ENCODE measurements around the gene TBC1D1.

Gene TBC1D1

DNA sequence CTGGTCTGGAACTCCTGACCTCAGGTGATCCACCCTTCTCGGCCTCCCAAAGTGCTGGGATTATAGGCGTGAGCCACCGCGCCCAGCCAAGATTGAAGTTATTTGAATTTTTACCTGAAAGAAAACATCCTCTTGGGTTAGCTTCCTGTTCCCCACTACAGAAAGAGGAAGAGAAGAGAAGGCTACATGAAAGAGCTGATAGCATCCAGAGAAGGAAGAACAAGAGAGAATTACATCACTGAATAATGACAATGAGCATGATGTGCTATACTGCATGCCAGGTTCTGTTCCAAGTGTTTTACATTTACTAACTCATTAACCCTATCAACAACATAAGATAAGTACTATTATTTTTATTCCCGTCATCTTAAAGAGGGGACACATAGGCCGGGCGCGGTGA, 11.5 kb upstream of the TBC1D1 start:
- peaks cover 4% of the 10 kb centered on the region; the same call in 1 of the 2 replicates for H3K4me1 ChIP-seq (ENCODE audit: control insufficient read depth, low read length)
- no peaks in the 10 kb centered on the region for H3K36me3 ChIP-seq (ENCODE audit: control insufficient read depth, low read length)
- H3K9me2 ChIP-seq (replicated peaks; ENCODE audit: control insufficient read depth, low read length): no peaks in the 10 kb centered on the region
- no peaks in the 10 kb centered on the region for H3F3A ChIP-seq (ENCODE audit: control insufficient read depth, insufficient read depth)
- H3K4me2 ChIP-seq (ENCODE audit: low read length): no peak overlapping the region
- H4K20me1 ChIP-seq (ENCODE audit: control insufficient read depth, insufficient read depth, low read depth, low read length): no peaks in the 10 kb centered on the region
- H3K4me3 ChIP-seq (ENCODE audit: low read length): no peak overlapping the region
- no peaks in the 10 kb centered on the region for H3K79me2 ChIP-seq (ENCODE audit: control insufficient read depth, low read length)
- TF ChIP-seq EZH2phosphoT487 (IDR thresholded peaks at IDR 0.05; ENCODE audit: borderline replicate concordance, low read length): no peak
- TF ChIP-seq, protein P1, sequence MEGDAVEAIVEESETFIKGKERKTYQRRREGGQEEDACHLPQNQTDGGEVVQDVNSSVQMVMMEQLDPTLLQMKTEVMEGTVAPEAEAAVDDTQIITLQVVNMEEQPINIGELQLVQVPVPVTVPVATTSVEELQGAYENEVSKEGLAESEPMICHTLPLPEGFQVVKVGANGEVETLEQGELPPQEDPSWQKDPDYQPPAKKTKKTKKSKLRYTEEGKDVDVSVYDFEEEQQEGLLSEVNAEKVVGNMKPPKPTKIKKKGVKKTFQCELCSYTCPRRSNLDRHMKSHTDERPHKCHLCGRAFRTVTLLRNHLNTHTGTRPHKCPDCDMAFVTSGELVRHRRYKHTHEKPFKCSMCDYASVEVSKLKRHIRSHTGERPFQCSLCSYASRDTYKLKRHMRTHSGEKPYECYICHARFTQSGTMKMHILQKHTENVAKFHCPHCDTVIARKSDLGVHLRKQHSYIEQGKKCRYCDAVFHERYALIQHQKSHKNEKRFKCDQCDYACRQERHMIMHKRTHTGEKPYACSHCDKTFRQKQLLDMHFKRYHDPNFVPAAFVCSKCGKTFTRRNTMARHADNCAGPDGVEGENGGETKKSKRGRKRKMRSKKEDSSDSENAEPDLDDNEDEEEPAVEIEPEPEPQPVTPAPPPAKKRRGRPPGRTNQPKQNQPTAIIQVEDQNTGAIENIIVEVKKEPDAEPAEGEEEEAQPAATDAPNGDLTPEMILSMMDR (IDR thresholded peaks at IDR 0.05; ENCODE audit: low read depth, low read length, poor library complexity, severe bottlenecking): no peak
- peaks cover 5% of the 10 kb centered on the region for H3K27me3 ChIP-seq (ENCODE audit: control insufficient read depth, low read length)
- no peak overlapping the region for H3K27ac ChIP-seq (ENCODE audit: low read depth, low read length)
- H3K9me3 ChIP-seq (ENCODE audit: control insufficient read depth, insufficient read depth, low read length): no peaks in the 10 kb centered on the region

DNA sequence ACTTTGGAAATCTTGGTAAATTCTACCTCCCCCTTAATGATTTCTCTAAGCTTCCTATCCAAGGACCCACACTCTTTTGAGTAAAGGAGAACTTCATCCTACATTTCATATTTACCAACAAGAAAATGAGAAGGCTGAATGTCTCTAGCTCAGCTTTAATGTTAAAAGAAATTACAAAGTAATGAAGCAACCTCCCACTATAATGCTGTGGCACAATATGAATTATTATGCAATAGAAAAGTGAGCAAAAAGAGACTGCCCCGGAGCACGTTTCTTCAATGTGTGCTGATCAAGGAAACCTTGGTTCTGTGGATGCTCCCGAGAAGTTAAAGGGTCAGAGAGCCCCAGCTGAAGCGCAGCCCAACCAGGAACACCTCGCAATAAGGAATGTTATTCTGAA, 9.1 kb upstream of the TBC1D1 start:
- Histone ChIP-seq H3K79me2 (ENCODE audit: control insufficient read depth, low read length) (no peaks in the 10 kb centered on the region), H3K4me1 (ENCODE audit: control insufficient read depth, low read length) (peaks cover 4% of the 10 kb centered on the region; the same call in 1 of the 2 replicates), H3K4me2 (ENCODE audit: low read length) (no peak overlapping the region)

DNA sequence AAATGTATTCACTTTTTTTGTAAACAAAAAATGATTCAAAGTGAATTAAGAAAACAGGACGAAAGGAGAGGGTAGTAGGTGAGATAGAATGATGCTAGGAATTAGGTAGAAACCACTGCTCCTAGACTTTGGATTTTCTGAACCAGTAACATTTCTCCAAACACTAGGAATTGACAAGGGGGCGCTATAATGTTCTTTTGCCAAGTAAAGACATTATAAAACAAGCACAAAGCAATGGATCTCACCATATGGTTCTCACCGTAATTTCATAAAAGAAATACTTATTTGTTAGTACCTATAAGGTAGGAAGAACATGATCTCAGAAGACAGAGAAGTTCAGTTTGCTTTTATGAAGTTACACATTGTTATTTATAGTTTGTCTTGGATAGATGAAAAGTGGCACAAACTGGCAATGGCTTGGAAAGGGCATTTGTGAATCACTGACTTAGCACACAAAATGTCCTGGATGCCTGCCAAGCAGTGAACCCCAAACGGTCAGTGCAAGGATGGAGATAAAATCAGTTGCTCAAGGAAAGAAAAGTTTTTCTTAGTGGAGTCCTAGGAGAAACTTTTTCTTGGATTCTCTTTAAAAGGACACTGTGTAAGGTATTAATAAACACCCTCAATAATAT, 8.1 kb upstream of the TBC1D1 start:
- Histone ChIP-seq H3K9me2 (replicated peaks; ENCODE audit: control insufficient read depth, low read length) (no peaks in the 10 kb centered on the region), H3K9me3 (ENCODE audit: control insufficient read depth, insufficient read depth, low read length) (no peaks in the 10 kb centered on the region), H3K4me3 (ENCODE audit: low read length) (no peak overlapping the region), H3K27me3 (ENCODE audit: control insufficient read depth, low read length) (peaks cover 9% of the 10 kb centered on the region), H3K79me2 (ENCODE audit: control insufficient read depth, low read length) (no peaks in the 10 kb centered on the region), H3K4me2 (ENCODE audit: low read length) (no peak overlapping the region), H3K27ac (ENCODE audit: low read depth, low read length) (no peak overlapping the region), H3K4me1 (ENCODE audit: control insufficient read depth, low read length) (peaks cover 4% of the 10 kb centered on the region; the same call in 1 of the 2 replicates), H4K20me1 (ENCODE audit: control insufficient read depth, insufficient read depth, low read depth, low read length) (no peaks in the 10 kb centered on the region), H3K36me3 (ENCODE audit: control insufficient read depth, low read length) (no peaks in the 10 kb centered on the region), H3F3A (ENCODE audit: control insufficient read depth, insufficient read depth) (no peaks in the 10 kb centered on the region; the same call in 1 of the 2 replicates)
- TF ChIP-seq, protein P1 (IDR thresholded peaks at IDR 0.05; ENCODE audit: low read depth, low read length, poor library complexity, severe bottlenecking): peak; percentile 44
- TF ChIP-seq EZH2phosphoT487 (IDR thresholded peaks at IDR 0.05; ENCODE audit: borderline replicate concordance, low read length): no peak

More for the DNA sequence above, 9.1 kb upstream of the TBC1D1 start:
- no peak overlapping the region for H3K4me3 ChIP-seq (ENCODE audit: low read length)
- H3K9me2 ChIP-seq (replicated peaks; ENCODE audit: control insufficient read depth, low read length): no peaks in the 10 kb centered on the region
- no peaks in the 10 kb centered on the region for H4K20me1 ChIP-seq (ENCODE audit: control insufficient read depth, insufficient read depth, low read depth, low read length)
- no peaks in the 10 kb centered on the region for H3K9me3 ChIP-seq (ENCODE audit: control insufficient read depth, insufficient read depth, low read length)
- no peaks in the 10 kb centered on the region for H3K36me3 ChIP-seq (ENCODE audit: control insufficient read depth, low read length)
- peaks cover 9% of the 10 kb centered on the region for H3K27me3 ChIP-seq (ENCODE audit: control insufficient read depth, low read length)
- no peak overlapping the region for H3K27ac ChIP-seq (ENCODE audit: low read depth, low read length)
- no peaks in the 10 kb centered on the region; the same call in 1 of the 2 replicates for H3F3A ChIP-seq (ENCODE audit: control insufficient read depth, insufficient read depth)
- TF ChIP-seq, protein P1 (IDR thresholded peaks at IDR 0.05; ENCODE audit: low read depth, low read length, poor library complexity, severe bottlenecking): no peak

Data from DOHH2 (cell line).